DOHH2 (cell line): ENCODE measurements around the gene SPESP1.

Experiments
- H3F3A ChIP-seq: fragments of 200-600 bp; sonication (generic), shearing (Covaris generic); 2 replicates; pipeline ENCODE4 v1.6.0; 2016; ENCODE audit warnings: antibody characterized with exemption, mild to moderate bottlenecking; ENCODE audit not compliant: control insufficient read depth, insufficient read depth
- H3K27ac ChIP-seq: fragments of 200-600 bp; sonication (generic); 2 replicates; pipeline ENCODE4 v1.5.1; 2014; ENCODE audit warnings: low read depth, mild to moderate bottlenecking, low read length, moderate library complexity
- H3K27me3 ChIP-seq: fragments of 200-600 bp; sonication (generic); 2 replicates; pipeline ENCODE4 v1.6.1; 2014; ENCODE audit warnings: mild to moderate bottlenecking, low read length, mixed read lengths; ENCODE audit not compliant: control insufficient read depth
- H3K36me3 ChIP-seq: fragments of 200-600 bp; sonication (generic); 2 replicates; pipeline ENCODE4 v1.6.1; 2014; ENCODE audit warnings: mild to moderate bottlenecking, low read length, moderate library complexity, mixed read lengths; ENCODE audit not compliant: control insufficient read depth
- H3K4me1 ChIP-seq: fragments of 200-600 bp; sonication (generic); 2 replicates; pipeline ENCODE4 v1.6.1; 2014; ENCODE audit warnings: mild to moderate bottlenecking, low read length, mixed read lengths; ENCODE audit not compliant: control insufficient read depth
- H3K4me2 ChIP-seq: fragments of 200-600 bp; sonication (generic); 2 replicates; pipeline ENCODE4 v1.6.0; 2014; ENCODE audit warnings: mild to moderate bottlenecking, low read length, moderate library complexity
- H3K4me3 ChIP-seq: fragments of 200-600 bp; sonication (generic); 2 replicates; pipeline ENCODE4 v1.5.1; 2014; ENCODE audit warnings: mild to moderate bottlenecking, low read length, mixed read lengths
- H3K79me2 ChIP-seq: fragments of 200-600 bp; sonication (generic); 2 replicates; pipeline ENCODE4 v1.6.1; 2014; ENCODE audit warnings: mild to moderate bottlenecking, low read length, mixed read lengths; ENCODE audit not compliant: control insufficient read depth
- H3K9me2 ChIP-seq: fragments of 200-600 bp; sonication (generic); replicated peaks from 2 replicates; pipeline ENCODE4 v1.6.1; 2014; ENCODE audit warnings: mild to moderate bottlenecking, low read length, mixed read lengths; ENCODE audit not compliant: control insufficient read depth
- H3K9me3 ChIP-seq: fragments of 200-600 bp; sonication (generic); 2 replicates; pipeline ENCODE4 v1.6.1; 2014; ENCODE audit warnings: antibody characterized with exemption, low read length, mixed read lengths; ENCODE audit not compliant: control insufficient read depth, insufficient read depth
- H4K20me1 ChIP-seq: fragments of 200-600 bp; sonication (generic); 2 replicates; pipeline ENCODE4 v1.6.0; 2014; ENCODE audit warnings: low read depth, mild to moderate bottlenecking, antibody characterized with exemption, low read length, moderate library complexity; ENCODE audit not compliant: control insufficient read depth, insufficient read depth
- EZH2phosphoT487 ChIP-seq: fragments of 200-600 bp; sonication (generic); IDR thresholded peaks from 2 replicates; pipeline ENCODE4 v1.6.1; 2017; ENCODE audit warnings: borderline replicate concordance, mild to moderate bottlenecking, antibody characterized with exemption, low read length, moderate library complexity, mixed read lengths
- TF ChIP-seq, protein P1 (sequence below): fragments of 200-600 bp; sonication (generic); IDR thresholded peaks from one replicate; pipeline ENCODE4 v1.5.1; 2014; ENCODE audit warnings: antibody characterized with exemption, mild to moderate bottlenecking, low read depth, low read length; ENCODE audit not compliant: poor library complexity, severe bottlenecking

Gene SPESP1

DNA sequence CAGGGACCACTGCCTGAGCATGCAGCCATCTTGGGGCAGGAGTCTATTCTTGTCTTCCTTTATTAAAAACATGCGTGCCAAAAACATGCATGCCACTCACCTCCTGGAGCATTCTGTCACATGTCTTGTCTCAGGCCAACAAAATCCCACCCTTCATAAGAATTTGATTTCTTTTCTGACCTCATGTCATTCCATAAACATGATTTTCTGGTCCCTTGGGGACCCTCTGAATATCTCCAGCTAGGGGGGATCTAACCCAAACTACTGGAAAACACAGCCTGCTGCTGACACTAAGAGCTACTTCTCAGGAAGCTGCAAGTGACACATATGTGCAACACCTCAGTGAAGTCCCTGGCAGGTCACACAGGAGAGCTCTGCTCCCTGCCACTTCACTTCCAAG, 57.4 kb downstream of the SPESP1 start:
- Histone ChIP-seq H3K36me3 (no peaks in the 10 kb centered on the region), H4K20me1 (no peaks in the 10 kb centered on the region), H3K4me3 (no peak overlapping the region), H3F3A (no peaks in the 10 kb centered on the region), H3K9me3 (no peaks in the 10 kb centered on the region), H3K4me1 (no peaks in the 10 kb centered on the region), H3K79me2 (no peaks in the 10 kb centered on the region), H3K27me3 (peaks cover 6% of the 10 kb centered on the region; the same call in 1 of the 2 replicates), H3K4me2 (no peak overlapping the region), H3K27ac (no peak overlapping the region), H3K9me2 (no peaks in the 10 kb centered on the region)
- TF ChIP-seq EZH2phosphoT487 = no peak
- TF ChIP-seq, protein P1, sequence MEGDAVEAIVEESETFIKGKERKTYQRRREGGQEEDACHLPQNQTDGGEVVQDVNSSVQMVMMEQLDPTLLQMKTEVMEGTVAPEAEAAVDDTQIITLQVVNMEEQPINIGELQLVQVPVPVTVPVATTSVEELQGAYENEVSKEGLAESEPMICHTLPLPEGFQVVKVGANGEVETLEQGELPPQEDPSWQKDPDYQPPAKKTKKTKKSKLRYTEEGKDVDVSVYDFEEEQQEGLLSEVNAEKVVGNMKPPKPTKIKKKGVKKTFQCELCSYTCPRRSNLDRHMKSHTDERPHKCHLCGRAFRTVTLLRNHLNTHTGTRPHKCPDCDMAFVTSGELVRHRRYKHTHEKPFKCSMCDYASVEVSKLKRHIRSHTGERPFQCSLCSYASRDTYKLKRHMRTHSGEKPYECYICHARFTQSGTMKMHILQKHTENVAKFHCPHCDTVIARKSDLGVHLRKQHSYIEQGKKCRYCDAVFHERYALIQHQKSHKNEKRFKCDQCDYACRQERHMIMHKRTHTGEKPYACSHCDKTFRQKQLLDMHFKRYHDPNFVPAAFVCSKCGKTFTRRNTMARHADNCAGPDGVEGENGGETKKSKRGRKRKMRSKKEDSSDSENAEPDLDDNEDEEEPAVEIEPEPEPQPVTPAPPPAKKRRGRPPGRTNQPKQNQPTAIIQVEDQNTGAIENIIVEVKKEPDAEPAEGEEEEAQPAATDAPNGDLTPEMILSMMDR = no peak

DNA sequence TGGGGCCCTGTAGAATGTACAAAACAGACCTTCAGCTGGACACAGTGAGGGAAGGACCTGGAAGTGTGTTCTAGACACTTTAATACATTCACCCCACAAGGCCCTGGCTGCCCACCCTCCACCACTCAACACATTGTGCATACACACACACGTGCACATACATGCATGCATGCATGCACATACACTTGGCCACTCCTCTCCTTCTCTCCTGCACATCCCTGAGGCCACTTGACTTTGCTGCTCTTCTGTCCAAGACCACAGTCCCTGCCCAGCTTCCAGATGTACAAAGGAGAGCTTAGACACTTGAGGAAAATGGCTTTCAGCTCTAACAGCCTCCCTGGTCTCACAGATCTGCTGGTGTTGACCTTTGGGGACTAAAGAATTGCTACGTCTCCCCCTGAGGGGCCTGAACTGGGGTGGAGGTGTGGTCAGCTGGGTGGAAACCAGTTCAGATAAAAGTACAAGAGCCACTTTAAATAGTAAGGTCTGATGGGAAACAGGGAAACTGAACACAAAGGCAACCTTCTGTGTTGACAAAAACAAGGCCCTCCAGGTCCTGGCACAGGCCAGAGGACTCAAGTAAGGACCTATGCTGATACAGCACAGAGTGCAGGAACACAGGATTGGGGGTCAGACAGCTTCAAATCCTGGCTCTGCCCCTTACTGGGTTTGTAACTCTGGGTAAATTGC, 59.4 kb downstream of the SPESP1 start:
- Histone ChIP-seq H3K9me2 (no peaks in the 10 kb centered on the region), H3K9me3 (no peaks in the 10 kb centered on the region), H3K4me2 (no peak overlapping the region), H3F3A (no peaks in the 10 kb centered on the region), H3K27ac (no peak overlapping the region), H3K4me1 (no peaks in the 10 kb centered on the region), H4K20me1 (no peaks in the 10 kb centered on the region), H3K27me3 (peaks cover 6% of the 10 kb centered on the region; the same call in 1 of the 2 replicates), H3K36me3 (no peaks in the 10 kb centered on the region), H3K4me3 (no peak overlapping the region), H3K79me2 (no peaks in the 10 kb centered on the region)
- TF ChIP-seq, protein P1 = no peak
- no peak for TF ChIP-seq EZH2phosphoT487

DNA sequence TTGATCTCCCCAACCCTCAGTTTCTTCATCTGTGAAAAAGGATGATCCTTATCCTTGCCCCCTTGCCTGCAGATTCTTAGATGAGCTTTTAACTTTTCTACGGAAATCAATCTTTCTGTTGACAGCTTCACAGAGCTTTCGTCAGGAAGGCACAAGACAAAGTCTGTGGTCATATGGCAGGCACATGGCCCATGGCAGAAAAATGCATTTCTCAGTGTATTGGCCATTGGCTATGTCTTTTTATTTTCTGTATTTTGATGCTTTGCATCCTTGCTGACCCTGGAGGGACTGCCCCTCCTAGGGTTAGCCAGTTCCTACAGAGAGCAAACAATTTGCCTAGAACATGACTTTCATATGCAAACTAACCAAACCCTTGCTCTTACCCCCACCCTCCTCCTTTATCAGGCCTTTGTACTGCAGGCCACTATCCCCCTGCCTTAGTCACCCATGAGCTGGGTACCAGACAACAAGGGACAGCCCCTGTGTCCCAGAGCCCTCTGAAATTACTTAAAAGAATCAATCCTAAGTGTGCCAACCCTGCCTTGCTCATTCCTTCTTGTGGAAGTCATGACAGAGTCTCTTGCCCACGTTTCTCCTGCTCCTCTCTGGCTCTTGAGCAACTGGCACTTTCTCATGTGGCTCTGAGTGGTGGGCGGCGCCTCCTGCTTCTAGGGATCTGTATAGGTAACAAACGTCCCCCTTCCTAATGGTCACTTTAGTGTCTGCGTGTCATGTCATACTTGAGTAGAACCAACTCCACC, 60.1 kb downstream of the SPESP1 start:
- no peaks in the 10 kb centered on the region for H3F3A ChIP-seq
- peaks cover 6% of the 10 kb centered on the region; the same call in 1 of the 2 replicates for H3K27me3 ChIP-seq
- H4K20me1 ChIP-seq = no peaks in the 10 kb centered on the region
- no peak overlapping the region for H3K4me2 ChIP-seq
- no peaks in the 10 kb centered on the region for H3K79me2 ChIP-seq
- no peaks in the 10 kb centered on the region for H3K9me2 ChIP-seq
- no peaks in the 10 kb centered on the region for H3K4me1 ChIP-seq
- no peaks in the 10 kb centered on the region for H3K9me3 ChIP-seq
- no peaks in the 10 kb centered on the region for H3K36me3 ChIP-seq
- no peak overlapping the region for H3K4me3 ChIP-seq
- TF ChIP-seq EZH2phosphoT487 = no peak
- TF ChIP-seq, protein P1 = no peak
- H3K27ac ChIP-seq = no peak overlapping the region
